ENCODE measurements around the gene CIT.

- TF ChIP-seq CTCF (IDR thresholded peaks at IDR 0.05; ENCODE audit: low read length): no peak
- no peak for TF ChIP-seq EZH2 (IDR thresholded peaks at IDR 0.05; ENCODE audit: borderline replicate concordance, low read length)
These were observed 127.5 kb downstream of the CIT start for GRCh38 chr12:119749666-119750065.

All from OCI-LY1 (cell line).